A673 (cell line): Measurements from ENCODE around the gene GIGYF2. TPM values are rescaled to one million over a fixed set of nuclear protein-coding genes. Genes with fewer than 3 reads are reported as not detected.

Experiments used
- BruUV-seq: library from RNA; stranded (reverse); fragments of 400-500 nt; replicated peaks from 2 replicates; lab custom pipeline; 2021; lab: Mats Ljungman, UMichigan
- CTCF ChIA-PET: fragments of 300-600 bp; sonication (Branson Sonifier 250); formaldehyde crosslinking; loops from one replicate; lab custom pipeline; 2022; ENCODE audit warnings: antibody characterized with exemption; lab: Charles Lee
- POLR2A ChIA-PET: fragments of 300-600 bp; sonication (Branson Sonifier 250); formaldehyde crosslinking; loops from one replicate; lab custom pipeline; 2022; ENCODE audit warnings: antibody characterized with exemption; ENCODE audit not compliant: low non-redundant PET; lab: Charles Lee
- DNase-seq: peaks from one replicate; pipeline ENCODE4 v3.0.0-alpha.2; 2015; ENCODE audit warnings: low spot score
- H3K27ac ChIP-seq: fragments of 200-600 bp; sonication (generic); 2 replicates; pipeline ENCODE4 v1.5.1; 2016; ENCODE audit warnings: mixed run types, low read depth, mild to moderate bottlenecking, mixed read lengths, antibody characterized with exemption, low read length; ENCODE audit not compliant: poor library complexity, severe bottlenecking
- H3K27me3 ChIP-seq: fragments of 200-600 bp; sonication (generic); replicated peaks from 2 replicates; pipeline ENCODE4 v1.6.1; 2017; ENCODE audit warnings: mixed run types, low read depth, mild to moderate bottlenecking, mixed read lengths, antibody characterized with exemption, low read length; ENCODE audit not compliant: insufficient read depth, poor library complexity
- H3K36me3 ChIP-seq: fragments of 200-600 bp; sonication (generic); 2 replicates; pipeline ENCODE4 v1.6.1; 2016; ENCODE audit warnings: mixed run types, mild to moderate bottlenecking, mixed read lengths, antibody characterized with exemption, low read length; ENCODE audit not compliant: insufficient read depth, poor library complexity, severe bottlenecking
- H3K4me1 ChIP-seq: fragments of 200-600 bp; sonication (generic); 2 replicates; pipeline ENCODE4 v1.6.1; 2017; ENCODE audit warnings: mixed run types, mild to moderate bottlenecking, mixed read lengths, antibody characterized with exemption, low read length; ENCODE audit not compliant: insufficient read depth, poor library complexity, severe bottlenecking
- H3K4me3 ChIP-seq: fragments of 200-600 bp; sonication (generic); 2 replicates; pipeline ENCODE4 v1.5.1; 2016; ENCODE audit warnings: low read depth, mixed run types, mild to moderate bottlenecking, mixed read lengths, low read length; ENCODE audit not compliant: poor library complexity, severe bottlenecking
- H3K9me3 ChIP-seq: fragments of 200-600 bp; sonication (generic); 2 replicates; pipeline ENCODE4 v1.6.1; 2016; ENCODE audit warnings: mixed run types, low read depth, mild to moderate bottlenecking, mixed read lengths, antibody characterized with exemption, low read length; ENCODE audit not compliant: poor library complexity, severe bottlenecking
- EZH2 ChIP-seq: fragments of 200-600 bp; sonication (generic); IDR thresholded peaks from 2 replicates; pipeline ENCODE4 v1.6.1; 2017; ENCODE audit warnings: borderline replicate concordance, low read depth, mild to moderate bottlenecking, mixed read lengths, antibody characterized with exemption, low read length; ENCODE audit not compliant: poor library complexity, severe bottlenecking
- intact Hi-C: fragments of 100-400 bp; cut with micrococcal nuclease; formaldehyde crosslinking; loops from one replicate; pipeline ENCODE4 v1.10.0; 2022; ENCODE audit not compliant: unreplicated experiment
- total RNA-seq: library from RNA; stranded (reverse); gene quantifications from 2 replicates; pipeline ENCODE4 v1.2.3, GENCODE V29; 2021
- TF ChIP-seq, protein P1 (sequence below): fragments of 300-800, 200-600 bp; sonication (generic); conservative IDR thresholded peaks from 2 replicates; pipeline ENCODE4 v1.5.1; 2017; ENCODE audit warnings: low read depth, mild to moderate bottlenecking, antibody characterized with exemption, low read length, moderate library complexity, mixed read lengths

Gene GIGYF2
- total RNA-seq, 1 experiment from 2014 or later, result 62.8 TPM

DNA sequence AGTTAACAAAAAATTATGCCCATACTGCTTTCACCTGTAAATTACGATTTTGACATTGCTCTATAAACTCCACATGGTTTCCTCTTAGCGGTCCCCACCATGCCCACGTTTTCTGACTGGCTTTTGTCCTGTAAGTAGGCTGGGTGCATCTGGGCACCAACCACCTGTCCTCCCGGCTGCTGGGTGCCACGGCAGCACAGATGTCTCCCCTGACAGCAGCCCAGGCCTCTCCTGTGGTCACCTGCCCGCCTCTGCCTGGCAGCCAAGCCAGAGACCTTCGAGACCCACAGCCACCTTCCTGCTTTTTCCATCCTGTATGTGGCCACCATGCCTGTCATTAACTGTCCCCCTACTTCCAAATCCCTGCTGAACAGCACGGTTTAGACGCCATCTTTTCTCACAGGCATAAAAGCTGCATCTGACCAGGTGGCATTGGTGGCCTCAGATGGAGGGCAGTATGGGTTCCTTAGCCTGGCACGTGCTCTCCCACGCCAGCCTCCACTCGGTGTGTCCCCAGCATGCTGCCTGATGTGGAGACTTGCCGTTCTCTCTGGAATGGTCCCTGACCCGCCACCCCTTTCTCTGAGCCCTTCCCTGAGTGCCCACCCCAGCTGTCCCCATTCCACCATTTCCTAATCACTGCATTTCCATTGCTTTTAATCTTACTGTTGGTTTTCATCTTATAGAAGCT, 191.9 kb downstream of the GIGYF2 start:
- Histone ChIP-seq H3K9me3 (no peaks in the 10 kb centered on the region), H3K4me1 (no peaks in the 10 kb centered on the region), H3K27ac (no peak overlapping the region), H3K27me3 (no peaks in the 10 kb centered on the region), H3K4me3 (no peak overlapping the region), H3K36me3 (no peaks in the 10 kb centered on the region)
- no peak for DNase-seq
- TF ChIP-seq EZH2, result no peak
- TF ChIP-seq, protein P1, sequence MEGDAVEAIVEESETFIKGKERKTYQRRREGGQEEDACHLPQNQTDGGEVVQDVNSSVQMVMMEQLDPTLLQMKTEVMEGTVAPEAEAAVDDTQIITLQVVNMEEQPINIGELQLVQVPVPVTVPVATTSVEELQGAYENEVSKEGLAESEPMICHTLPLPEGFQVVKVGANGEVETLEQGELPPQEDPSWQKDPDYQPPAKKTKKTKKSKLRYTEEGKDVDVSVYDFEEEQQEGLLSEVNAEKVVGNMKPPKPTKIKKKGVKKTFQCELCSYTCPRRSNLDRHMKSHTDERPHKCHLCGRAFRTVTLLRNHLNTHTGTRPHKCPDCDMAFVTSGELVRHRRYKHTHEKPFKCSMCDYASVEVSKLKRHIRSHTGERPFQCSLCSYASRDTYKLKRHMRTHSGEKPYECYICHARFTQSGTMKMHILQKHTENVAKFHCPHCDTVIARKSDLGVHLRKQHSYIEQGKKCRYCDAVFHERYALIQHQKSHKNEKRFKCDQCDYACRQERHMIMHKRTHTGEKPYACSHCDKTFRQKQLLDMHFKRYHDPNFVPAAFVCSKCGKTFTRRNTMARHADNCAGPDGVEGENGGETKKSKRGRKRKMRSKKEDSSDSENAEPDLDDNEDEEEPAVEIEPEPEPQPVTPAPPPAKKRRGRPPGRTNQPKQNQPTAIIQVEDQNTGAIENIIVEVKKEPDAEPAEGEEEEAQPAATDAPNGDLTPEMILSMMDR, result no peak
- ChIA-PET POLR2A (no interaction called here), CTCF (no interaction called here)
- no TSS peak for BruUV-seq
- intact Hi-C loops, result no loop called here

DNA sequence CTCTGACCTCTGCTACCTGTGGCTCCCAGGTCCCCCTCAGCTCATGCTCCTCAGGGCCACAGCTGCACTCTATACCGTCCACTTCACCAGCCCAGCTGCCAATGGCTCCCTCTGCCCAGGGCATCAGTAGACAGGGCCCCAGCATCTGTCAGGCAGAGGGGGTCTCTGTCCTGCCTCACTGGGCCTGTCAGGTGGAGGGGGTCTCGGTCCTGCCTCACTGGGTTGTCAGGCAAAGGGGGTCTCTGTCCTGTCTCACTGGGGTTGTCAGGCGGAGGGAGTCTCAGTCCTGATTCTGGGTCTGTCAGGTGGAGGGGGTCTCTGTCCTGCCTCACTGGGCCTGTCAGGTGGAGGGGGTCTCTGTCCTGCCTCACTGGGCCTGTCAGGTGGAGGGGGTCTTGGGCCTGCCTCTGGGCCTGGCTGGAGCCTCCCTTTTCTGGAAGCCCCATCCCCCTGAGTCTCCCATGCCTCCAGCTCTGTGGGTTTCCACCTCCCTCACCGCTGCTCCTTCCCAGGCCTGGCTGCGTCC, 192.8 kb downstream of the GIGYF2 start:
- ChIA-PET POLR2A (no interaction called here), CTCF (no interaction called here)
- TF ChIP-seq, protein P1, result no peak
- no peak for TF ChIP-seq EZH2
- no peaks in the 10 kb centered on the region for H3K9me3 ChIP-seq
- no peaks in the 10 kb centered on the region for H3K4me1 ChIP-seq
- DNase-seq, result no peak
- no peak overlapping the region for H3K27ac ChIP-seq
- BruUV-seq, result no TSS peak
- no peak overlapping the region for H3K4me3 ChIP-seq
- intact Hi-C loops, result no loop called here
- no peaks in the 10 kb centered on the region for H3K36me3 ChIP-seq
- H3K27me3 ChIP-seq, result no peaks in the 10 kb centered on the region

DNA sequence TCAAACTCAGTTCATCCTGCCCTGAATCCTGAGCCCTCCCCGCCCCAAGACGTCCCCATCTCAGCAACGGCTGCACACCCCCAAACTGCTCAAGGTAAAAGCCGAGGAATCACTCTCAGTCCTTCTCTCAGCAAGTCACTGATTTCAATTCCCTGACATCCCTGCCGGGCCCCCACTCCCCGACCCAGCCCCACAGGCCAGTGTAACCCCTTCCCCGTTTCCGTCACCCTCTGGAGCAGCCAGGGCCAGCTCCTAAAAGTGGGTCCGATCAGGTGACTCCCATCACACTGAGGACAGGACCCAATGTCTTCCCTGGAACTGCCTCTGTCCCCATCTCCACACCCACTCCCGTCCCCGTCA, 193.4 kb downstream of the GIGYF2 start:
- Histone ChIP-seq H3K4me3 (no peak overlapping the region), H3K27me3 (no peaks in the 10 kb centered on the region), H3K4me1 (no peaks in the 10 kb centered on the region), H3K27ac (no peak overlapping the region), H3K36me3 (no peaks in the 10 kb centered on the region), H3K9me3 (no peaks in the 10 kb centered on the region)
- POLR2A ChIA-PET, result no interaction called here
- no peak for DNase-seq
- no peak for TF ChIP-seq EZH2
- CTCF ChIA-PET, result no interaction called here
- BruUV-seq, result no TSS peak
- intact Hi-C loops, result no loop called here
